Posterior cingulate gyrus (tissue), 11 donors: ENCODE results near the gene AK4.
"Not testable (repeated sequence)": the region's sequence is repeated elsewhere in the genome, so short reads cannot be mapped to it uniquely, and the experiment has no call there.

Experiments
- DNase-seq, 10 donors: peaks; one replicate each; pipeline versions ENCODE4 v3.0.0 to v3.0.0-alpha.2; 2020 to 2021; ENCODE audit warnings: mixed read lengths in 3 of 10
- intact Hi-C: fragments of 100-400 bp; cut with DNase I; formaldehyde crosslinking; loops from one replicate; pipeline ENCODE4 v1.15.1; 2023

The AK4 gene

GRCh38 chr1:65235867-65236805 is 88.1 kb downstream of the AK4 start:
- intact Hi-C loops = loop anchor here (5.0 to 10.0 kb wide), 2 partner anchors 451 to 719 kb away; no protein-coding TSS in a partner anchor
- no peak for DNase-seq

- DNase-seq = not testable (repeated sequence)
- intact Hi-C loops = loop anchor here (5.0 to 10.0 kb wide), 2 partner anchors 450 to 718 kb away; no protein-coding TSS in a partner anchor
Observed at GRCh38 chr1:65237088-65237487, 89.1 kb downstream of the AK4 start.

GRCh38 chr1:65237503-65237902 is 89.5 kb downstream of the AK4 start:
- no peak for DNase-seq
- intact Hi-C loops = loop anchor here (5.0 to 10.0 kb wide), 2 partner anchors 450 to 717 kb away; no protein-coding TSS in a partner anchor

GRCh38 chr1:65238010-65238409 is 90.0 kb downstream of the AK4 start:
- intact Hi-C loops = loop anchor here (5.0 to 10.0 kb wide), 2 partner anchors 449 to 717 kb away; no protein-coding TSS in a partner anchor

GRCh38 chr1:65243491-65243890 is 95.5 kb downstream of the AK4 start:
- intact Hi-C loops = loop anchor here (5.0 kb wide), 1 partner anchor 184 kb away; no protein-coding TSS in a partner anchor
- DNase-seq = no peak

More at GRCh38 chr1:65238010-65238409, 90.0 kb downstream of the AK4 start:
- DNase-seq = no peak

GRCh38 chr1:65245295-65245694 is 97.3 kb downstream of the AK4 start:
- intact Hi-C loops = no loop called here

GRCh38 chr1:65247419-65248359 is 99.7 kb downstream of the AK4 start:
- intact Hi-C loops = no loop called here
- DNase-seq = peak in 2 of 10 donors; percentile 41 to 86

More at GRCh38 chr1:65245295-65245694, 97.3 kb downstream of the AK4 start:
- no peak for DNase-seq

GRCh38 chr1:65250826-65251225 is 102.8 kb downstream of the AK4 start:
- intact Hi-C loops = loop anchor here (10.0 kb wide), 1 partner anchor 64 kb away; no protein-coding TSS in a partner anchor
- no peak for DNase-seq

- intact Hi-C loops = loop anchor here (10.0 kb wide), 1 partner anchor 61 kb away; no protein-coding TSS in a partner anchor
- peak in 1 of 10 donors; percentile 16 for DNase-seq
Observed at GRCh38 chr1:65253800-65254319, 105.9 kb downstream of the AK4 start.

GRCh38 chr1:65254320-65255034 is 106.5 kb downstream of the AK4 start:
- DNase-seq = peak; percentile 78 to 98 (median 87)
- intact Hi-C loops = loop anchor here (10.0 kb wide), 1 partner anchor 60 kb away; no protein-coding TSS in a partner anchor

GRCh38 chr1:65255035-65255655 is 107.1 kb downstream of the AK4 start:
- intact Hi-C loops = loop anchor here (10.0 kb wide), 1 partner anchor 60 kb away; no protein-coding TSS in a partner anchor
- DNase-seq = peak in 6 of 10 donors; percentile 21 to 88 (median 54)

GRCh38 chr1:65255656-65256050 is 107.7 kb downstream of the AK4 start:
- peak in 2 of 10 donors; percentile 27 to 34 for DNase-seq
- intact Hi-C loops = loop anchor here (10.0 kb wide), 1 partner anchor 59 kb away; no protein-coding TSS in a partner anchor

- intact Hi-C loops = loop anchor here (10.0 kb wide), 1 partner anchor 58 kb away; no protein-coding TSS in a partner anchor
- DNase-seq = peak in 5 of 10 donors; percentile 17 to 87 (median 59)
Observed at GRCh38 chr1:65256860-65257708, 109.1 kb downstream of the AK4 start.

- intact Hi-C loops = loop anchor here (10.0 kb wide), 1 partner anchor 57 kb away; no protein-coding TSS in a partner anchor
- no peak for DNase-seq
Observed at GRCh38 chr1:65258106-65258505, 110.1 kb downstream of the AK4 start.

- no peak for DNase-seq
- intact Hi-C loops = loop anchor here (5.0 to 10.0 kb wide), 2 partner anchors 55 to 162 kb away; partner anchors contain the start of genes LEPR and LEPROT
Observed at GRCh38 chr1:65259816-65260215, 111.8 kb downstream of the AK4 start.

- intact Hi-C loops = loop anchor here (5.0 kb wide), 1 partner anchor 161 kb away; the partner anchor contains the start of genes LEPR and LEPROT
- peak in 2 of 10 donors; percentile 36 to 64 for DNase-seq
Observed at GRCh38 chr1:65260851-65261473, 113.0 kb downstream of the AK4 start.

- no peak for DNase-seq
- intact Hi-C loops = loop anchor here (5.0 kb wide), 1 partner anchor 159 kb away; the partner anchor contains the start of genes LEPR and LEPROT
Observed at GRCh38 chr1:65263286-65263685, 115.3 kb downstream of the AK4 start.
